ENCODE results near the gene KCNA2.

The KCNA2 gene
- 0.03 to 6.9 (median 1.1) reads per million in 9 experiments for total RNA-seq

GRCh38 chr1:110605901-110606656 is at the start of gene KCNA2:
KCNA2 (minus strand) TSS chr1:110606358; CDS start chr1:110604782, 1,576 bp downstream.
- no peaks in the 10 kb centered on the region for H3K9me3 Mint-ChIP-seq
- no peak within 1 kb of the TSS for H3K27ac Mint-ChIP-seq
- peaks cover 62 to 71% of the 10 kb centered on the region in 2 donors for H3K27me3 Mint-ChIP-seq
- peak within 1 kb of the TSS; percentile 80 to 88 for H3K4me3 Mint-ChIP-seq
- DNase-seq, result no peak
- peak; percentile 25 for ATAC-seq (replicated peaks)
- no peaks in the 10 kb centered on the region for H3K36me3 Mint-ChIP-seq (ENCODE audit: insufficient read depth)
- H3K4me1 Mint-ChIP-seq (ENCODE audit: low read depth in 2 of 2), result peaks cover 9 to 18% of the 10 kb centered on the region in 2 donors

DNA sequence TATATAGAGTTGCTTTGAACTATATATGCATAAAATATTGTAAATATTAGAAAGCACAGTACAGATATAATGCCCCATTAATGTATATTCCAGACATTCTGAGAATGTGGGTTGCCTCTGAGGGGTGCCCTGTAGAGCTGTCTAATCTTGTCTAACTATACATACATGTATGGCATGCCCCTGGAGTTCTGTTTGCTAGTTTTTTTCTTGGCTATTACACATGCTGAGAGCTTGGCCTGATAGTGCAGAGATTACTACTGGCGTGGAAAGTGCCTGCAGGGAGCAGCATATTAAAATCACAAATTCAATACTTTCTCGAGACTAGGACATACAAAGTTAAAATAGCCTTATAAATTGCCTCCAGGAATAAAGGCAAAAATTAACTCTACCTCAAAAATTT is 44.5 kb upstream of the KCNA2 start:
- DNase-seq (no peak), ATAC-seq (replicated peaks) (no peak)
- peaks cover 16 to 34% of the 10 kb centered on the region in 2 donors for H3K4me1 Mint-ChIP-seq (ENCODE audit: low read depth in 2 of 2)
- peak overlapping the region in 1 of 2 donors; percentile 73 for H3K27ac Mint-ChIP-seq
- H3K4me3 Mint-ChIP-seq, result peak overlapping the region in 1 of 2 donors; percentile 12
- H3K36me3 Mint-ChIP-seq (ENCODE audit: insufficient read depth), result peaks cover 12% of the 10 kb centered on the region
- H3K27me3 Mint-ChIP-seq, result no peaks in the 10 kb centered on the region
- no peaks in the 10 kb centered on the region for H3K9me3 Mint-ChIP-seq

DNA sequence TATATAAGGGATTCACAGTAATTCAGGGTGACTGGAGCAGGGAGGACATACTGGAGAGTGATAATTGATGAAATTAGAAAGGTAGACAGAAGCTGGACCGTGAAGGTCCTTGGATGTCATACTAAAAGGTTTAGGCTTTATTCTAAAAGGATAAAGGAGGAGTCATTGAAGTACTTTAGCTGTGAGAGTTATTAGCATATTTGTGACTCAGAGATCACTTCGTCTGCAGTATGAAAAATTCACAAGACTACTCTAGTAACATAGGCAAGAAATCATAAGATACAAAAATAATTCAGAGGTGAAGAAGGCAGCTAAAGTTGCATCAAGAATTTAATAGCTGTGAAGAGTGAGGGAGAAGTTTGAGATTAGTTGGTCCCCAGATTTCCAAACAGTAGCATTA is 42.3 kb upstream of the KCNA2 start:
- no peak for ATAC-seq (replicated peaks)
- peaks cover 23 to 41% of the 10 kb centered on the region in 2 donors for H3K4me1 Mint-ChIP-seq (ENCODE audit: low read depth in 2 of 2)

GRCh38 chr1:110647254-110647891 is 41.2 kb upstream of the KCNA2 start:
- Mint-ChIP-seq H3K36me3 (ENCODE audit: insufficient read depth) (peaks cover 3% of the 10 kb centered on the region), H3K27ac (no peak overlapping the region), H3K27me3 (no peaks in the 10 kb centered on the region), H3K4me1 (ENCODE audit: low read depth in 2 of 2) (peaks cover 29 to 44% of the 10 kb centered on the region in 2 donors), H3K4me3 (no peak overlapping the region), H3K9me3 (no peaks in the 10 kb centered on the region)
- ATAC-seq (replicated peaks) (peak; percentile 81), DNase-seq (no peak)

More for the DNA sequence above, 42.3 kb upstream of the KCNA2 start:
- H3K36me3 Mint-ChIP-seq (ENCODE audit: insufficient read depth), result peaks cover 3% of the 10 kb centered on the region
- no peaks in the 10 kb centered on the region for H3K27me3 Mint-ChIP-seq
- H3K27ac Mint-ChIP-seq, result no peak overlapping the region
- no peaks in the 10 kb centered on the region for H3K9me3 Mint-ChIP-seq
- no peak overlapping the region for H3K4me3 Mint-ChIP-seq
- no peak for DNase-seq

DNA sequence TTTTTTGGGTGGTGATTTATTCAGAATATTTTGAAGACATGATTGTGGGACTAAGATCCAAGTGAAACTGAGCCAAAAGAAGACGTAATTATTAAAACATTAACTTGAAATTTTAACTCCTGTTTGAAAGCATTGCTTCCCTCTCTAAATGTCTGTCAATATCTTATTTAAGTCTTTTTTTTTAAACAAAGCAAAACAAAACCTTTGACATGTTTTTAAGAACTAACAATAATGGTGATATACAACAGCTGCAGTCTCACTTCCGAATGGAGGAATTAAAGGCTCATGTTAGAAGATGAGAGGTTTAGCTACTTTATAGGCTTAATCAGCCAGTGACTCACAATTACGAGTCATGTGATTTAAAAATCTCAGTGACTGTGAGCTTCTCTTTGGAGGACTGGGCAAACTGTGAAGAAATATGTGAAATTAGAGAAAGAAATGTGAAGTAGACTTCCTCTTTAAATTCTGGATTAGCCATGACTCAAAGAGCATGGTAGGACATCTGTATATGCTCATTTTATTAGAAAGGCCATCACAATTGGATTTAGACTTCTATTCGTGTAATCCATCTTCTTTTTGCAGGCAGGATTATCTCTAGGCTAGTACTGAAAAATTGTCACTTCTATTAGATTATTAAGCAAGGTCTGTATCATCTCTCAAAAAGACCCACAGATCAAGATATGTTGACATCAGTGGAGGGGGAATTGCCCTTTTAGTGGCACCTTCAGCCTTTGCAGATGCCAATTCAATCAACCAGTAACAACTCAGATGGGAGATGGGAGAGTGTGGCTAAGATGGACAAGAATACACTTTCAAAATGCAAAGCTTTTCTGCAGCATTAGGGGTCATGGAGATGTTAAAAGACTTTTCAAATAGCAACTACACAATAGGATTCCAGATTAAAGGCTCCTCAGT is 39.9 kb upstream of the KCNA2 start:
- Mint-ChIP-seq H3K27ac (peak overlapping the region in 1 of 2 donors; percentile 23), H3K36me3 (ENCODE audit: insufficient read depth) (peaks cover 3% of the 10 kb centered on the region), H3K4me3 (peak overlapping the region; percentile 40 to 49), H3K9me3 (peaks cover 0 to 6% of the 10 kb centered on the region in 2 donors), H3K4me1 (ENCODE audit: low read depth in 2 of 2) (peaks cover 36 to 46% of the 10 kb centered on the region in 2 donors), H3K27me3 (no peaks in the 10 kb centered on the region)
- ATAC-seq (replicated peaks) (peak; percentile 20), DNase-seq (no peak)

- Mint-ChIP-seq H3K27ac (peak overlapping the region in 1 of 2 donors; percentile 33), H3K4me3 (no peak overlapping the region), H3K27me3 (no peaks in the 10 kb centered on the region), H3K36me3 (ENCODE audit: insufficient read depth) (no peaks in the 10 kb centered on the region), H3K4me1 (ENCODE audit: low read depth in 2 of 2) (peaks cover 39 to 47% of the 10 kb centered on the region in 2 donors), H3K9me3 (peaks cover 3 to 10% of the 10 kb centered on the region in 2 donors)
- no peak for DNase-seq
- ATAC-seq (replicated peaks), result no peak
These were observed 39.1 kb upstream of the KCNA2 start for GRCh38 chr1:110645211-110645610.

DNA sequence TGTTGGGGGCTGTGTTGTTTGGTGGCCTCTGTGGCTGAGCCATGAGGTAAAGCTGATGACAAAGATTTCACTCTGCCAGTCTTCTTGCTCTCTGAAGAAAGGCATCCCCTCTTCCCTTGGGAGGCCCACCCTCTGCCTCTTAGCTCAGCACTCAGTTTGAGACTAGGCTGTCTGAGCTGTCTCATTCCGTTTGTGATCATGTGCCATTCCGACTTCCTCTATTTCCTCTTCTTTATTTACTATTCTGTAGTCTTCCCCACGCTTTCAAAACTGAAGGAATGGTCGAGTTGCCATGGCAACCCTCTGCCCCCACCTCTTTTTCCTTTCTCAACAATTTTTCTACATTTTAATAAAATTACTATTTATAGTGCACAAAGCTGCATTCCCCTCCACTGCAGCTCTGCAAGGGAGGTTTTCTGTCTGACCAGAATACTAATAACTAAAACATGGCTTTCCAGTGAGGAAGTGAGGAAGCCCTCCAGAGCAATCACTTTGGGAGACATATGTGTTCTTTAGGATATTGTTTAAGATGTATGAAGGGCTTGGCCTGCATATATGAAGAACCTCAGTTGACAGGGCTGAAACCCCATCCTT is 37.8 kb upstream of the KCNA2 start:
- Mint-ChIP-seq H3K27me3 (no peaks in the 10 kb centered on the region), H3K9me3 (peaks cover 7 to 17% of the 10 kb centered on the region in 2 donors), H3K4me1 (ENCODE audit: low read depth in 2 of 2) (peaks cover 51 to 59% of the 10 kb centered on the region in 2 donors), H3K36me3 (ENCODE audit: insufficient read depth) (no peaks in the 10 kb centered on the region), H3K4me3 (peak overlapping the region in 1 of 2 donors; percentile 30), H3K27ac (peak overlapping the region; percentile 33 to 71)
- no peak for ATAC-seq (replicated peaks)
- DNase-seq, result no peak

- peaks cover 7 to 17% of the 10 kb centered on the region in 2 donors for H3K9me3 Mint-ChIP-seq
- H3K27me3 Mint-ChIP-seq, result no peaks in the 10 kb centered on the region
- peaks cover 76 to 85% of the 10 kb centered on the region in 2 donors for H3K4me1 Mint-ChIP-seq (ENCODE audit: low read depth in 2 of 2)
- DNase-seq, result no peak
- peak overlapping the region; percentile 6 to 37 for H3K4me3 Mint-ChIP-seq
- no peak for ATAC-seq (replicated peaks)
- peak overlapping the region; percentile 33 to 89 for H3K27ac Mint-ChIP-seq
- no peaks in the 10 kb centered on the region for H3K36me3 Mint-ChIP-seq (ENCODE audit: insufficient read depth)
These were observed 33.7 kb upstream of the KCNA2 start for GRCh38 chr1:110639724-110640386.

- DNase-seq, result no peak
- no peaks in the 10 kb centered on the region for H3K27me3 Mint-ChIP-seq
- peaks cover 80 to 87% of the 10 kb centered on the region in 2 donors for H3K4me1 Mint-ChIP-seq (ENCODE audit: low read depth in 2 of 2)
- no peaks in the 10 kb centered on the region for H3K36me3 Mint-ChIP-seq (ENCODE audit: insufficient read depth)
- H3K4me3 Mint-ChIP-seq, result peak overlapping the region in 1 of 2 donors; percentile 20
- ATAC-seq (replicated peaks), result no peak
- H3K27ac Mint-ChIP-seq, result peak overlapping the region; percentile 33 to 89
- H3K9me3 Mint-ChIP-seq, result peaks cover 7 to 17% of the 10 kb centered on the region in 2 donors
These were observed 32.4 kb upstream of the KCNA2 start for GRCh38 chr1:110638556-110638955.

DNA sequence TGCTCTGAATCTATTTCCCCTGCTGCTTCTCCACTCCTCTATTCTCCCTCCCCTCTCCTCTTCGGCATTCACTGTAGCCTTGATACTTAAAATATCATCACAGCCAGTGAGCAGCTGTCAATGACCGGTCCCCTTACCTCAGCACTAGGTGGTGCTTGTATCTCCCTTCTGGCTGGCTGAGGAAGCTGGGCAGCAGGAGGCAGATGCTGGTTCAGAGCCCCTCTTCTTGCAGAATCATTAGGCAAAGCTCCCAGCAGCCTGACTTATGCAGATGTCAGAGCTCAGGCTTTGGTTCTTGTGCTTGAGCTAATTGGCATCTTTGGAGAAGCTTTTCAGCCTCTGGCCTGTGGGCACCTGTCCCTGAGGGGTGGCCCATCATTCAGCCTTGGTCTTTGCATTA is 31.9 kb upstream of the KCNA2 start:
- DNase-seq (no peak), ATAC-seq (replicated peaks) (no peak)
- Mint-ChIP-seq H3K27me3 (no peaks in the 10 kb centered on the region), H3K4me1 (ENCODE audit: low read depth in 2 of 2) (peaks cover 84 to 89% of the 10 kb centered on the region in 2 donors), H3K9me3 (peaks cover 7 to 17% of the 10 kb centered on the region in 2 donors), H3K36me3 (ENCODE audit: insufficient read depth) (no peaks in the 10 kb centered on the region), H3K27ac (peak overlapping the region; percentile 33 to 89), H3K4me3 (peak overlapping the region; percentile 20 to 28)

- Mint-ChIP-seq H3K27ac (peak overlapping the region; percentile 33 to 89), H3K9me3 (peaks cover 7 to 17% of the 10 kb centered on the region in 2 donors), H3K27me3 (no peaks in the 10 kb centered on the region), H3K36me3 (ENCODE audit: insufficient read depth) (no peaks in the 10 kb centered on the region), H3K4me3 (peak overlapping the region; percentile 19 to 21), H3K4me1 (ENCODE audit: low read depth in 2 of 2) (peaks cover 80 to 84% of the 10 kb centered on the region in 2 donors)
- DNase-seq (no peak), ATAC-seq (replicated peaks) (no peak)
These were observed 31.3 kb upstream of the KCNA2 start for GRCh38 chr1:110637475-110637874.

GRCh38 chr1:110636149-110636935 is 30.2 kb upstream of the KCNA2 start:
- peaks cover 7 to 13% of the 10 kb centered on the region in 2 donors for H3K9me3 Mint-ChIP-seq
- DNase-seq, result no peak
- no peak overlapping the region for H3K27ac Mint-ChIP-seq
- H3K4me3 Mint-ChIP-seq, result peak overlapping the region; percentile 70 to 73
- no peaks in the 10 kb centered on the region for H3K36me3 Mint-ChIP-seq (ENCODE audit: insufficient read depth)
- peaks cover 73 to 75% of the 10 kb centered on the region in 2 donors for H3K4me1 Mint-ChIP-seq (ENCODE audit: low read depth in 2 of 2)
- H3K27me3 Mint-ChIP-seq, result no peaks in the 10 kb centered on the region
- peak; percentile 14 for ATAC-seq (replicated peaks)

Measured in effector memory CD8-positive, alpha-beta T cell (primary cell).